GM21360 (cell line): ENCODE results near the gene ESRRG.

Source experiments
- ATAC-seq: cut with Tn5 transposase; IDR thresholded peaks from one replicate; pipeline ENCODE4 v1.9.1; 2021; ENCODE audit warnings: mild to moderate bottlenecking, moderate library complexity; ENCODE audit not compliant: unreplicated experiment

The ESRRG gene

DNA sequence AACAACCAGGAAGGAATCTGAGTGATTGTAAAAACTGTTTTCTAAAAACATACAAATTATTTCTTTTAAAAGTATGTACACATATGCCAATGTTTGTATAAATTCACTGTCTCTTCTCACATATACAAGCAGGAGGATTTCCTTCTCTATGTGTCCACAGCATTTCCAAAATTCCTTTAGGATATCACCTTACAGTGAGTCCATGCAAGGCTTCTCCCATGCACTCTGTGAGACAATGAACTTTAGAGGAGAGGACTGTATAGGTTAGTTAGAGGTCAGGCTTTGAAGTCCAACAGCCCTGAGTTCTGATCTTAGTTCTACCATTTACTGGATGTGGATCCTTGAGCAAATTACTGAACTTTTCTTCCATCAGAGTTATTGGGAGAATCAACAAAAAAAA is 265.9 kb downstream of the ESRRG start:
- ATAC-seq = no peak

DNA sequence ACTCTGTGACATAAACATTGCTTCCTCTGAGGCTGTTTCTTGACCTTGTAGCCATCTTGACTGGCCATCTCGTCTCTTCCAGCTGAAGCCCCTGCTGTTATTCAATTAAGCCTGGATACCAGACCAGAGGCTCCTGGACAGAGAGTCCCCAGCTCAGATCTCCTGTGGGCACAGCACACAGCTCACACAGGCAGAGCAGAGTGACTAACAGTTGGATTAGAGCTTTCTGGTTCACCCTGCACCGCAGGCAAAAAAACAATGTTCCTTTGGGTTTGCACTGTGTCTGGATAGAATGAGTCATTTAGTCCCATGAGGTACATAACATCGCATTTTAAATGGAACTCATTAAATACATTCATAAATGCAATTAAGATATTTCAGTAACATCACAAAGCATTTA is 266.5 kb downstream of the ESRRG start:
- ATAC-seq = no peak

DNA sequence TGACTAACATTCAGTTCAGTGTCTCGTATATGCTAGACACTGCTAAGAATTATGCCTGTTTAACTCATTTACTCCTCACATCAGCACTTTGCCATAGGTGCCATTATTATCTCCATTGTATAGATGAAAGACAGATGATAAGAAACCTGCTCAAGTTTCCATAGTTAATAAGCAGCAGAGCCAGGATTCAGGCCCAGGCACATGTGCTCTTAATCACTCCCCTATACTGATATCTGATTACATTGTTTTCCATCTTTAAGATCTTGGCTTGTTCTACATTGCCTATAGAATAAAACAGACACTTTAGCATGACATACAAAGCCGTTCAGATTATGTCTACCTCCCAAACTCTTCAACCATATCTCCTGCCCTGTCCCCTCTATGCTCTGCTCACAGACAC is 269.5 kb downstream of the ESRRG start:
- no peak for ATAC-seq
